Measurements from ENCODE around the gene RAB40C.
A peak's percentile ranks its signal among the peaks of the same experiment; 100 is the strongest.

DNA sequence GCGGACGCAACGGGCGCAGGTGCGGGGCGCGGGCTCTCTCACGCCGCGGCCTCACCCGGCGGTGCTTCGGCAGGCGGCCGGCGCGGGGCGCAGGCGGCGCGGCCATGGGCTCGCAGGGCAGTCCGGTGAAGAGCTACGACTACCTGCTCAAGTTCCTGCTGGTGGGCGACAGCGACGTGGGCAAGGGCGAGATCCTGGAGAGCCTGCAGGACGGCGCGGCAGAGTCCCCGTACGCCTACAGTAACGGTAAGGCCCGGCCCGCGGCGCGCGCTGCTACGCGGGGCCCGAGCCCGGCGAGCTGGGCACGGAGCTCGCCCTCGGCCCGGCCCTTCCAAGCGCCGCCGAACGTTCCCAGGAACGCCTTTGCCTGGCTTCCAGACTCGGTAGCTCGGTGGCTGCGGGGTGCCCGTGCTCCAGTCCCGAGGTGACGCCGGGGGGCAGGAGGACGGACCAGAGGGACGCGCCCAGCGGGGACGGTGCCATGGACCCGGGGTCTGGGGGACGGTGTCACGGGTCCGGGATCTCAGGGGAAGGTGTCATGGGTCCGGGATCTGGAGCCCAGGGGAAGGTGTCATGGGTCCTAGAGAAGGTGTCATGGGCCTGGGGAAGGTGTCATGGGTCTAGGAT lies 435 bp downstream of the RAB40C start:
- TF ChIP-seq, protein P1, sequence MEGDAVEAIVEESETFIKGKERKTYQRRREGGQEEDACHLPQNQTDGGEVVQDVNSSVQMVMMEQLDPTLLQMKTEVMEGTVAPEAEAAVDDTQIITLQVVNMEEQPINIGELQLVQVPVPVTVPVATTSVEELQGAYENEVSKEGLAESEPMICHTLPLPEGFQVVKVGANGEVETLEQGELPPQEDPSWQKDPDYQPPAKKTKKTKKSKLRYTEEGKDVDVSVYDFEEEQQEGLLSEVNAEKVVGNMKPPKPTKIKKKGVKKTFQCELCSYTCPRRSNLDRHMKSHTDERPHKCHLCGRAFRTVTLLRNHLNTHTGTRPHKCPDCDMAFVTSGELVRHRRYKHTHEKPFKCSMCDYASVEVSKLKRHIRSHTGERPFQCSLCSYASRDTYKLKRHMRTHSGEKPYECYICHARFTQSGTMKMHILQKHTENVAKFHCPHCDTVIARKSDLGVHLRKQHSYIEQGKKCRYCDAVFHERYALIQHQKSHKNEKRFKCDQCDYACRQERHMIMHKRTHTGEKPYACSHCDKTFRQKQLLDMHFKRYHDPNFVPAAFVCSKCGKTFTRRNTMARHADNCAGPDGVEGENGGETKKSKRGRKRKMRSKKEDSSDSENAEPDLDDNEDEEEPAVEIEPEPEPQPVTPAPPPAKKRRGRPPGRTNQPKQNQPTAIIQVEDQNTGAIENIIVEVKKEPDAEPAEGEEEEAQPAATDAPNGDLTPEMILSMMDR (IDR thresholded peaks at IDR 0.05): peak in 2 of 4 experiments; percentile 21 to 29
- TF ChIP-seq POLR2A (IDR thresholded peaks at IDR 0.05) (peak in 1 of 2 donors; percentile 27), EP300 (IDR thresholded peaks at IDR 0.05) (no peak)
